Smooth muscle cell (in vitro differentiated cells): Measurements from ENCODE around the gene IP6K2. TPM values are rescaled to one million over a fixed set of nuclear protein-coding genes. Genes with fewer than 3 reads are reported as not detected.

ENCODE experiments used
- DNase-seq: peaks from one replicate; lab custom pipeline; 2025; ENCODE audit not compliant: unreplicated experiment; lab: John Stamatoyannopoulos, UW
- H2AFZ ChIP-seq: fragments of 200-600 bp; sonication (generic); 2 replicates; pipeline ENCODE4 v1.6.0; 2016; ENCODE audit warnings: antibody characterized with exemption, low read depth, mild to moderate bottlenecking
- H3F3A ChIP-seq: fragments of 200-600 bp; sonication (generic); 2 replicates; pipeline ENCODE4 v1.6.0; 2017; ENCODE audit warnings: antibody characterized with exemption, low read depth
- H3K27ac ChIP-seq: fragments of 200-600 bp; sonication (generic); 2 replicates; pipeline ENCODE4 v1.5.1; 2016; ENCODE audit warnings: low read depth, mild to moderate bottlenecking
- H3K27me3 ChIP-seq: fragments of 200-600 bp; sonication (generic); 2 replicates; pipeline ENCODE4 v1.6.1; 2016; ENCODE audit warnings: low read depth, mild to moderate bottlenecking
- H3K36me3 ChIP-seq: fragments of 200-600 bp; sonication (generic); 2 replicates; pipeline ENCODE4 v1.5.1; 2016; ENCODE audit warnings: low read depth
- H3K4me1 ChIP-seq: fragments of 200-600 bp; sonication (generic); 2 replicates; pipeline ENCODE4 v1.5.1; 2016; ENCODE audit warnings: low read depth
- H3K4me2 ChIP-seq: fragments of 200-600 bp; sonication (generic); 2 replicates; pipeline ENCODE4 v1.6.0; 2016; ENCODE audit warnings: mild to moderate bottlenecking
- H3K4me3 ChIP-seq: fragments of 200-600 bp; sonication (generic); 2 replicates; pipeline ENCODE4 v1.5.1; 2016; ENCODE audit warnings: mild to moderate bottlenecking
- H3K79me2 ChIP-seq: fragments of 200-600 bp; sonication (generic); 2 replicates; pipeline ENCODE4 v1.6.0; 2016; ENCODE audit warnings: low read depth, mild to moderate bottlenecking
- H3K9ac ChIP-seq: fragments of 200-600 bp; sonication (generic); 2 replicates; pipeline ENCODE4 v1.6.0; 2016; ENCODE audit warnings: low read depth
- H3K9me3 ChIP-seq: fragments of 200-600 bp; sonication (generic); replicated peaks from 2 replicates; pipeline ENCODE4 v1.5.1; 2016; ENCODE audit warnings: low read depth
- H4K20me1 ChIP-seq: fragments of 200-600 bp; sonication (generic); 2 replicates; pipeline ENCODE4 v1.6.0; 2016; ENCODE audit warnings: low read depth
- CTCF ChIP-seq: fragments of 200-600 bp; sonication (generic); IDR thresholded peaks from 2 replicates; pipeline ENCODE4 v1.5.1; 2017; ENCODE audit warnings: borderline replicate concordance, mild to moderate bottlenecking, antibody characterized with exemption; ENCODE audit not compliant: insufficient read depth, poor library complexity, severe bottlenecking
- WGBS: methylation state at CpG from one replicate; pipeline ENCODE4 v1.1.7; 2016; ENCODE audit warnings: low lambda C conversion rate; 5-methylcytosine and 5-hydroxymethylcytosine counted together
- microRNA-seq: library from miRNA; unstranded; fragments of <30 nt; microRNA quantifications from one replicate; pipeline ENCODE4, GENCODE V29; 2016; ENCODE audit warnings: borderline number of aligned reads
- polyA plus RNA-seq: library from polyadenylated mRNA; unstranded; fragments of >200 nt; fragmentation: Nextera tagmentation; extraction: Ambion mirVana; gene quantifications from 2 replicates; pipeline ENCODE4 v1.2.1, GENCODE V29; 2016
- small RNA-seq: library from RNA; depleted of rRNA; stranded (forward); fragments of <200 nt; gene quantifications from one replicate; pipeline ENCODE3, GENCODE V24; 2014
- total RNA-seq: library from RNA; depleted of rRNA; stranded (reverse); fragments of >200 nt; gene quantifications from 2 replicates; pipeline ENCODE4 v1.2.3, GENCODE V29; 2014

The IP6K2 gene
- total and polyA plus RNA-seq, 2 experiments from 2014 or later = 106 to 124 TPM

GRCh38 chr3:48642605-48643004 is 74.4 kb downstream of the IP6K2 start:
- no peaks in the 10 kb centered on the region for H3F3A ChIP-seq
- DNase-seq = no peak
- no peaks in the 10 kb centered on the region for H3K27me3 ChIP-seq
- no peak for TF ChIP-seq CTCF
- no peaks in the 10 kb centered on the region for H3K36me3 ChIP-seq
- H3K4me1 ChIP-seq = no peaks in the 10 kb centered on the region
- WGBS = 95% methylated on average over 12 of the region's 12 CpGs
- no peak overlapping the region for H3K4me2 ChIP-seq
- no peak overlapping the region for H3K27ac ChIP-seq
- H3K9me3 ChIP-seq = no peaks in the 10 kb centered on the region
- no peak overlapping the region for H3K9ac ChIP-seq
- H3K4me3 ChIP-seq = no peak overlapping the region
- H2AFZ ChIP-seq = no peak overlapping the region
- H4K20me1 ChIP-seq = no peaks in the 10 kb centered on the region
- no peaks in the 10 kb centered on the region for H3K79me2 ChIP-seq

DNA sequence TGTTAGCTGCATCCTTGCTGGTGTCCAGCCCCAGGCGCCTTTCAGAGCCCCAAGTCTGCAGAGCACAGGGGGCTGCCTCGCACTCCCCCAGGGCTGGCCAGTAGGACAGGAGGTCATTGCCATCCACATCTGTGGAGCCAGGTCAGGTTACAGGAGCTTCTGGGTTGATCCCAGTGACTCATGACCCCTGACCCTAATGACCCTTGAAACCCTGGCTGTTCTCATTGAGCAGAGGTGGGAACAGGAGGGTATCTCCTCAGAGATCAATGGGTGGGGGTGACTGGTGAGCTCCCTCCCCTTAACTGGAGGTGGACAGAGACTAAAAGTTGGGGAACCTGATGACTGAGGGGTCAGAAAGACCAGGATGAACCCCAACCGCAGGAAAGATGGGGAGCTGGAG is 75.6 kb downstream of the IP6K2 start:
- Histone ChIP-seq H3F3A (no peaks in the 10 kb centered on the region), H3K79me2 (no peaks in the 10 kb centered on the region), H3K27ac (no peak overlapping the region), H3K4me2 (no peak overlapping the region), H2AFZ (no peak overlapping the region), H3K4me3 (no peak overlapping the region), H3K9ac (no peak overlapping the region), H3K9me3 (no peaks in the 10 kb centered on the region), H3K27me3 (no peaks in the 10 kb centered on the region), H4K20me1 (no peaks in the 10 kb centered on the region), H3K36me3 (no peaks in the 10 kb centered on the region), H3K4me1 (peaks cover 3% of the 10 kb centered on the region)
- TF ChIP-seq CTCF = no peak
- 100% methylated on average over 3 of the region's 3 CpGs for WGBS
- no peak for DNase-seq

GRCh38 chr3:48639944-48640606 is 76.9 kb downstream of the IP6K2 start:
- Histone ChIP-seq H3K9me3 (no peaks in the 10 kb centered on the region), H3K79me2 (no peaks in the 10 kb centered on the region), H3K36me3 (no peaks in the 10 kb centered on the region), H3K4me3 (no peak overlapping the region), H3K4me2 (no peak overlapping the region), H3K27ac (no peak overlapping the region), H3F3A (no peaks in the 10 kb centered on the region), H2AFZ (no peak overlapping the region), H3K4me1 (peaks cover 8% of the 10 kb centered on the region), H4K20me1 (no peaks in the 10 kb centered on the region), H3K9ac (no peak overlapping the region), H3K27me3 (no peaks in the 10 kb centered on the region)
- WGBS = 94% methylated on average over 29 of the region's 38 CpGs
- no peak for TF ChIP-seq CTCF
- no peak for DNase-seq

Small RNAs within 50 kb of the gene (microRNA-seq; reads per million reads assigned to microRNA genes)
- gene MIR4793 = not detected

Small RNAs within 50 kb of the gene (small RNA-seq; reads per million reads assigned to genes)
- gene AC141002.1 = 0.11 reads per million

Other genes starting within 250 kb of the IP6K2 start
- gene SHISA5, start 213.0 kb downstream of the IP6K2 start, total RNA-seq = 111 and 124 TPM in 2 replicates
- gene SHISA5, start 213.0 kb downstream of the IP6K2 start, polyA plus RNA-seq = 297 and 333 TPM in 2 replicates
- 41.4 and 48.8 TPM in 2 replicates for gene PFKFB4, start 160.4 kb downstream of the IP6K2 start, total RNA-seq
- 37.4 and 47.7 TPM in 2 replicates for gene PFKFB4, start 160.4 kb downstream of the IP6K2 start, polyA plus RNA-seq
- gene UCN2, start 153.4 kb downstream of the IP6K2 start, total RNA-seq = 6.1 and 7.0 TPM in 2 replicates
- 4.3 and 11.6 TPM in 2 replicates for gene UCN2, start 153.4 kb downstream of the IP6K2 start, polyA plus RNA-seq
- gene COL7A1, start 121.9 kb downstream of the IP6K2 start, total RNA-seq = 45.9 and 57.3 TPM in 2 replicates
- 80.7 and 173 TPM in 2 replicates for gene COL7A1, start 121.9 kb downstream of the IP6K2 start, polyA plus RNA-seq
- 206 and 250 TPM in 2 replicates for gene UQCRC1, start 107.6 kb downstream of the IP6K2 start, total RNA-seq
- gene UQCRC1, start 107.6 kb downstream of the IP6K2 start, polyA plus RNA-seq = 425 and 428 TPM in 2 replicates
- gene TMEM89, start 95.5 kb downstream of the IP6K2 start, total RNA-seq = not detected in 2 replicates
- 0.25 and 0.47 TPM in 2 replicates for gene TMEM89, start 95.5 kb downstream of the IP6K2 start, polyA plus RNA-seq
- 28.4 and 29.4 TPM in 2 replicates for gene SLC26A6, start 81.8 kb downstream of the IP6K2 start, total RNA-seq
- gene SLC26A6, start 81.8 kb downstream of the IP6K2 start, polyA plus RNA-seq = 34.8 and 42.4 TPM in 2 replicates
- gene CELSR3, start 54.3 kb downstream of the IP6K2 start, total RNA-seq = 2.5 and 3.1 TPM in 2 replicates
- 1.5 and 2.4 TPM in 2 replicates for gene CELSR3, start 54.3 kb downstream of the IP6K2 start, polyA plus RNA-seq
- gene NCKIPSD, start 31.3 kb downstream of the IP6K2 start, total RNA-seq = 18.3 and 21.6 TPM in 2 replicates
- gene NCKIPSD, start 31.3 kb downstream of the IP6K2 start, polyA plus RNA-seq = 13.8 and 21.9 TPM in 2 replicates
- gene PRKAR2A, start 130.7 kb upstream of the IP6K2 start, total RNA-seq = 33.1 and 36.7 TPM in 2 replicates
- 11.9 and 13.5 TPM in 2 replicates for gene PRKAR2A, start 130.7 kb upstream of the IP6K2 start, polyA plus RNA-seq
- gene SLC25A20, start 181.7 kb upstream of the IP6K2 start, total RNA-seq = 8.9 and 14.7 TPM in 2 replicates
- 12.1 and 14.6 TPM in 2 replicates for gene SLC25A20, start 181.7 kb upstream of the IP6K2 start, polyA plus RNA-seq
- gene ARIH2, start 201.6 kb upstream of the IP6K2 start, total RNA-seq = 43.6 and 44.9 TPM in 2 replicates
- gene ARIH2, start 201.6 kb upstream of the IP6K2 start, polyA plus RNA-seq = 39.7 and 44.0 TPM in 2 replicates